Neutrophil (primary cell): Measurements from ENCODE around the gene EXOC6B.

Experiments used
- H3K27ac ChIP-seq: fragments of 200-600 bp; sonication (generic); 2 replicates; pipeline ENCODE4 v1.5.1; 2016; ENCODE audit warnings: mild to moderate bottlenecking, moderate library complexity
- H3K27me3 ChIP-seq: fragments of 200-600 bp; sonication (generic); 2 replicates; pipeline ENCODE4 v1.6.0; 2016; ENCODE audit warnings: mild to moderate bottlenecking
- H3K36me3 ChIP-seq: fragments of 200-600 bp; sonication (generic); 2 replicates; pipeline ENCODE4 v1.5.1; 2017
- H3K4me1 ChIP-seq, 2 experiments: fragments of 200-600 bp in 1 of 2; sonication (generic) in 1 of 2; 1 replicate in 1 of 2; 2 replicates in 1 of 2; pipeline versions ENCODE4 v1.5.1 to v1.6.1; 2013 to 2016; ENCODE audit warnings: low read depth in 1 of 2, low read length in 1 of 2, mild to moderate bottlenecking in 1 of 2, moderate library complexity in 1 of 2; ENCODE audit not compliant: control insufficient read depth in 1 of 2, insufficient read depth in 1 of 2
- H3K4me3 ChIP-seq, 2 experiments: fragments of 200-600 bp in 1 of 2; sonication (generic) in 1 of 2; 1 replicate in 1 of 2; 2 replicates in 1 of 2; pipeline ENCODE4 v1.5.1; 2013 to 2016; ENCODE audit warnings: low read depth in 1 of 2, low read length in 1 of 2, mild to moderate bottlenecking in 1 of 2, moderate library complexity in 1 of 2
- H3K9me3 ChIP-seq: fragments of 200-600 bp; sonication (generic); 2 replicates; pipeline ENCODE4 v1.5.1; 2016
- TF ChIP-seq, protein P1 (sequence below): fragments of 200-600 bp; sonication (generic); IDR thresholded peaks from 2 replicates; pipeline ENCODE4 v1.5.1; 2016; ENCODE audit warnings: antibody characterized with exemption

The EXOC6B gene

GRCh38 chr2:72291059-72291458 lies 534.8 kb downstream of the EXOC6B start:
- TF ChIP-seq, protein P1, sequence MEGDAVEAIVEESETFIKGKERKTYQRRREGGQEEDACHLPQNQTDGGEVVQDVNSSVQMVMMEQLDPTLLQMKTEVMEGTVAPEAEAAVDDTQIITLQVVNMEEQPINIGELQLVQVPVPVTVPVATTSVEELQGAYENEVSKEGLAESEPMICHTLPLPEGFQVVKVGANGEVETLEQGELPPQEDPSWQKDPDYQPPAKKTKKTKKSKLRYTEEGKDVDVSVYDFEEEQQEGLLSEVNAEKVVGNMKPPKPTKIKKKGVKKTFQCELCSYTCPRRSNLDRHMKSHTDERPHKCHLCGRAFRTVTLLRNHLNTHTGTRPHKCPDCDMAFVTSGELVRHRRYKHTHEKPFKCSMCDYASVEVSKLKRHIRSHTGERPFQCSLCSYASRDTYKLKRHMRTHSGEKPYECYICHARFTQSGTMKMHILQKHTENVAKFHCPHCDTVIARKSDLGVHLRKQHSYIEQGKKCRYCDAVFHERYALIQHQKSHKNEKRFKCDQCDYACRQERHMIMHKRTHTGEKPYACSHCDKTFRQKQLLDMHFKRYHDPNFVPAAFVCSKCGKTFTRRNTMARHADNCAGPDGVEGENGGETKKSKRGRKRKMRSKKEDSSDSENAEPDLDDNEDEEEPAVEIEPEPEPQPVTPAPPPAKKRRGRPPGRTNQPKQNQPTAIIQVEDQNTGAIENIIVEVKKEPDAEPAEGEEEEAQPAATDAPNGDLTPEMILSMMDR, result no peak
- no peaks in the 10 kb centered on the region for H3K9me3 ChIP-seq
- H3K4me1 ChIP-seq, result no peaks in the 10 kb centered on the region
- H3K36me3 ChIP-seq, result no peaks in the 10 kb centered on the region
- no peak overlapping the region for H3K4me3 ChIP-seq
- no peaks in the 10 kb centered on the region for H3K27me3 ChIP-seq
- no peak overlapping the region for H3K27ac ChIP-seq

- Histone ChIP-seq H3K27me3 (no peaks in the 10 kb centered on the region), H3K27ac (no peak overlapping the region), H3K4me3 (no peak overlapping the region), H3K9me3 (no peaks in the 10 kb centered on the region), H3K4me1 (no peaks in the 10 kb centered on the region), H3K36me3 (no peaks in the 10 kb centered on the region)
- TF ChIP-seq, protein P1, result no peak
Measured at GRCh38 chr2:72289736-72290135, 536.1 kb downstream of the EXOC6B start.

DNA sequence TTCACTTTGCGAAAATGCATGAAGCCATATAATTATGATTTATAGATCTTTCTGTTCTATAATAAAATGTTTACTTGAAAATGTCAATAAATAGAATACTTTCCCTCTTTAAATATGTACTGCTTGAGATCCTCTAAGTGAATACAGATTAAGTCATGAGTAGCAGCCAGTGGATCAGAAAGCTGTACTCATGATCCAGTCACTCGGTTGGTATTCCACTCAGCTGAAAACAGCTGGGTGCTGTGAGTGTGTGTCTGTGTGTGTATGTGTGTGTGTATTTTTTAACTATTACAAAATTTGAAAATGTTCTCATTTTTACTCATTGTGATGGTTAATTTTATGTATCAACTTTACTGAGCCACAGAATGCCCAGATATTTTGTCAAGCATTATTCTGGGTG lies 536.5 kb downstream of the EXOC6B start:
- TF ChIP-seq, protein P1, result no peak
- H3K9me3 ChIP-seq, result no peaks in the 10 kb centered on the region
- H3K27ac ChIP-seq, result no peak overlapping the region
- H3K27me3 ChIP-seq, result no peaks in the 10 kb centered on the region
- no peak overlapping the region for H3K4me3 ChIP-seq
- no peaks in the 10 kb centered on the region for H3K36me3 ChIP-seq
- H3K4me1 ChIP-seq, result no peaks in the 10 kb centered on the region

GRCh38 chr2:72278046-72278445 lies 547.8 kb downstream of the EXOC6B start:
- TF ChIP-seq, protein P1, result no peak
- no peaks in the 10 kb centered on the region for H3K36me3 ChIP-seq
- H3K27ac ChIP-seq, result no peak overlapping the region
- H3K27me3 ChIP-seq, result no peaks in the 10 kb centered on the region
- H3K4me3 ChIP-seq, result no peak overlapping the region
- no peaks in the 10 kb centered on the region for H3K9me3 ChIP-seq
- no peaks in the 10 kb centered on the region for H3K4me1 ChIP-seq

DNA sequence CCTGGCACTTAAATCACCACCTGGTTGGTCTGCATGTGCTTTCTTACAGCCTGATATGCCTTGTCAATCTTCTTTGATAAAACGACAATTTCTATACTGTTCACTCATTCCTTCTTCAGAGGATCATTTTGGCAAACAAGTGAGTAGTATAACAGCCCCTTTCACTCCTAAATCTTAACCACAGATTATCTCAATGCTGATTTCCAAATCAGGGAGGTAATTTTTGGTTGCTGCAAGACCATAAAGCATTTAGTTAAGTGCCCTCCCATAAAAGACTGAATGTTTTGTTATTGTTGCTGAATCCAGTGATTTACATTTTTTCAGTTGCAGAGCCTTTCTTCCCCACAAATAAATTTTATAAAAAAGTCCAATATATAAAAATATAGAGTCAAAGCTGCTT lies 549.0 kb downstream of the EXOC6B start:
- H3K4me3 ChIP-seq, result no peak overlapping the region
- no peaks in the 10 kb centered on the region for H3K36me3 ChIP-seq
- TF ChIP-seq, protein P1, result no peak
- H3K4me1 ChIP-seq, result no peaks in the 10 kb centered on the region
- no peaks in the 10 kb centered on the region for H3K9me3 ChIP-seq
- H3K27me3 ChIP-seq, result no peaks in the 10 kb centered on the region
- no peak overlapping the region for H3K27ac ChIP-seq

GRCh38 chr2:72276356-72276755 lies 549.5 kb downstream of the EXOC6B start:
- H3K9me3 ChIP-seq, result no peaks in the 10 kb centered on the region
- H3K4me1 ChIP-seq, result no peaks in the 10 kb centered on the region
- H3K4me3 ChIP-seq, result no peak overlapping the region
- no peaks in the 10 kb centered on the region for H3K27me3 ChIP-seq
- H3K36me3 ChIP-seq, result no peaks in the 10 kb centered on the region
- TF ChIP-seq, protein P1, result no peak
- no peak overlapping the region for H3K27ac ChIP-seq
